Omental fat pad (tissue), 4 donors: ENCODE results near the gene MEOX1. TPM values are rescaled to one million over a fixed set of nuclear protein-coding genes. Genes with fewer than 3 reads are reported as not detected.

ENCODE experiments used
- ATAC-seq: fragments of 150-250 bp; one replicate; pipeline ENCODE4 v1.9.1; 2016; ENCODE audit warnings: mild to moderate bottlenecking, moderate library complexity; ENCODE audit not compliant: low FRiP score
- DNase-seq: peaks from one replicate; pipeline ENCODE4 v3.0.0-alpha.2; 2019; ENCODE audit warnings: low spot score
- CTCF ChIP-seq, 3 donors: fragments of 450-650 bp; IDR thresholded peaks; one replicate each; pipeline ENCODE4 v1.5.1; 2016 to 2017; ENCODE audit warnings: antibody characterized with exemption in 3 of 3, mild to moderate bottlenecking in 3 of 3, moderate library complexity in 2 of 3
- total RNA-seq, 4 donors: library from RNA; depleted of rRNA; stranded (reverse); fragments of >200 nt; gene quantifications; one replicate each; pipeline ENCODE4 v1.1.0, GENCODE V29; 2016

The MEOX1 gene
- total RNA-seq, 4 donors from 2014 or later, result 5.6 to 56.6 (median 11.1) TPM

- ATAC-seq (no peak), DNase-seq (no peak)
- TF ChIP-seq CTCF (IDR thresholded peaks at IDR 0.05), result no peak
Observed at GRCh38 chr17:43671755-43672519, 10.2 kb upstream of the MEOX1 start.

DNA sequence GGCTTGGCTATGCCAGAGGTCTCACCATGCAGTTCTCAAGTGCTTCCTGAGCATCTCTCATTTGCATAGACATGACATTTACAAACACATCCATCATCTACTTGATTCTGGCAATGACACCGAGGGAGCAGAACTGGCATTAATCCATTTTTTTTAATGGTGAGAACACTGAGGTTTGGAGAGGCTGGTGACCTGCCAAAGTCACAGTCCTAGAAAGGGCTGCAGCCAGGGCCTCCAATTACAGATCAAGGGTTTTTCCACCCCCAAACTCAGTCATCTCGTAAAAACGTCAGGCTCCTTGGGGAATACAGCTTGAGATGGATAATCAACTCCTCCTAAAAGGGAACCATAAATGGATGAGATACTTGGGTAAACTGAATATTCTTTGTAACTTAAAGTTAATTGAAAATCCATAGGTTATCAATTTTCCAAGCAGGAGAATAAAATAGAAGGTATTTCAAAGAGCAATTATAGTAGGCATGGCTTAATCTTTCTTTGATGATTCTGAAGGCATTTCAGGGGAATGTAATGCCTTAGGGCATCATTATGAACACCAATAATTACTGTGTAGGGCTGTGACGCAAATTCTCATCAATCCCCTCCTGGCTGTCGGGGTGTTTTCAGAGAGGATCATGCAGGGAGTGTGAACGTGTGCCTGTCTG lies 9.4 kb upstream of the MEOX1 start:
- no peak for TF ChIP-seq CTCF (IDR thresholded peaks at IDR 0.05)
- no peak for DNase-seq
- ATAC-seq, result no peak

DNA sequence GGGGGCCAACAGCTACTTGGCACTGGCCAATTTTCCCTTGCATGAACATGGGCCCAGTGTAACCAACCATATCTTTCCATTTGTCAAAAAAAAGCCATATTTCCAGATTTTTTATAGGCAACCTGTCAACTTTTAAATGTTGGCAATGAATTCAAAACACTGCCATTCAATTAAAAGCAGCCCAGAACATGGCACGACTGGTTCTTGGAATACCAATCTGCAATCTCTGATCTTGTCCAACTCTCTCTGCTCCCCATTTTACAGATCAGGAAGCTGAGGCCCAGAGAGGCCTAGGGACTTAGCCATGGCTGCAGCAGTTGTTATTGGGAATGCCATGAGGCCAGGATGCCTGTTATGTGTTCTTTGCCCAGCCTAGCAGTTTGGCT lies 8.9 kb upstream of the MEOX1 start:
- ATAC-seq, result no peak
- no peak for TF ChIP-seq CTCF (IDR thresholded peaks at IDR 0.05)
- DNase-seq, result no peak

DNA sequence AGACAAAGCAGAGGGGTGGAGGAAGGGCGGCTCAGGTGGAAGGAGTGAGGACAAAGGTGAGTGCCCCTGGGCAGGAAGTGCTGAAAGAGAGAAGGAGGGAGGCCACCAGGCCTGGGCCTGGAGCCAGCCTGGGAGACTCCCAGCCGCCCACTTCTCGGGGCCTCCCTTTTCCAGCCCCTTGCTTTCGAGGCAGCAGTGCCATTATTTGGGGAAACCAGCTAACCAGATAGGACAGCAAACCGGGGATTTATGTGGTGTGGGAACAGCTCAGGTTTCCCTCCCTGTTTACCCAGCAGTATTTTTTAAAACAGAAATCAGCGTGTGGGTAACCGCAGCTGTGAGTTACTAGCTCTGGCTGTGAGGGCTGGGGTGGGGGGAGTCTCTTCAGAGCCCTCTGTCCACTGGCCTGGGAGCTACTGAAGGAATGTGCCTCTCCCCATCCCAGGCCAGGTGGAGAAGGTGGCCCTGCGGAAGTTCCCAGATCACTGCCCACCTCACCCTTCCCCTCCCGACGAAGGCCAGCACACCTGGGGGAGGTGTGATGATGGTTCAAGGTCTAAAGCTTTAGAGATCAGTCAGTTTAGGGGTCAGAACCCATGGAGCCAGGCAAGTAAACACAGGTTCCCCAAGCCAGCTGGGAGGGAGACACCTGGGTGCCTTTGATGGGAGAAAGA lies 8.4 kb upstream of the MEOX1 start:
- DNase-seq, result no peak
- ATAC-seq, result no peak
- no peak for TF ChIP-seq CTCF (IDR thresholded peaks at IDR 0.05)

- DNase-seq (no peak), ATAC-seq (no peak)
- no peak for TF ChIP-seq CTCF (IDR thresholded peaks at IDR 0.05)
Observed at GRCh38 chr17:43667947-43668348, 6.2 kb upstream of the MEOX1 start.

DNA sequence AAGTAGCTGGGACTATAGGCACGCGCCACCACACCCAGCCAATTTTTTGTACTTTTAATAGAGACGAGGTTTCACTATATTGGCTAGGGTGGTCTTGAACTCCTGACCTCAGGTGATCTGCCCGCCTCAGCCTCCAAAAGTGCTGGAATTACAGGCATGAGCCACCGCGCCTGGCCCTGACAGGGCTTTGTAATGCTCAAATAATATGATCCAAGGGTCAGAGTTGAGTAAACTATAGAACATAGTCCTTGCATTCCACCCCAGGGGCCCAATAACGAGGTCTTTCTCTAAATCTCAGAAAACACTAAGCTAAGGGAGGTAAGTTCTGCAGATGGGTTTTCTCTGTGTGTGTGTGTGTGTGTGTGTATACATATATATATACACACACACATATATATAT lies 5.8 kb upstream of the MEOX1 start:
- no peak for DNase-seq
- no peak for TF ChIP-seq CTCF (IDR thresholded peaks at IDR 0.05)
- ATAC-seq, result no peak
